ENCODE results near the gene NFKBIE.
A peak's percentile ranks its signal among the peaks of the same experiment; 100 is the strongest.

The NFKBIE gene

GRCh38 chr6:44303842-44304241, 38.5 kb upstream of the NFKBIE start:
- in situ Hi-C loops (cut with HindIII; ENCODE audit: low pct_unique_long_range_greater_than_20kb, low sequenced_read_pairs), result no loop called here
- no peak for DNase-seq (ENCODE audit: low read depth in 1 of 2, low spot score in 1 of 2)
- TF ChIP-seq JUND (IDR thresholded peaks at IDR 0.05; ENCODE audit: low read depth), result no peak

GRCh38 chr6:44302856-44303255, 37.5 kb upstream of the NFKBIE start:
- no peak for DNase-seq (ENCODE audit: low read depth in 1 of 2, low spot score in 1 of 2)
- TF ChIP-seq JUND (IDR thresholded peaks at IDR 0.05; ENCODE audit: low read depth), result no peak
- in situ Hi-C loops (cut with HindIII; ENCODE audit: low pct_unique_long_range_greater_than_20kb, low sequenced_read_pairs), result no loop called here

DNA sequence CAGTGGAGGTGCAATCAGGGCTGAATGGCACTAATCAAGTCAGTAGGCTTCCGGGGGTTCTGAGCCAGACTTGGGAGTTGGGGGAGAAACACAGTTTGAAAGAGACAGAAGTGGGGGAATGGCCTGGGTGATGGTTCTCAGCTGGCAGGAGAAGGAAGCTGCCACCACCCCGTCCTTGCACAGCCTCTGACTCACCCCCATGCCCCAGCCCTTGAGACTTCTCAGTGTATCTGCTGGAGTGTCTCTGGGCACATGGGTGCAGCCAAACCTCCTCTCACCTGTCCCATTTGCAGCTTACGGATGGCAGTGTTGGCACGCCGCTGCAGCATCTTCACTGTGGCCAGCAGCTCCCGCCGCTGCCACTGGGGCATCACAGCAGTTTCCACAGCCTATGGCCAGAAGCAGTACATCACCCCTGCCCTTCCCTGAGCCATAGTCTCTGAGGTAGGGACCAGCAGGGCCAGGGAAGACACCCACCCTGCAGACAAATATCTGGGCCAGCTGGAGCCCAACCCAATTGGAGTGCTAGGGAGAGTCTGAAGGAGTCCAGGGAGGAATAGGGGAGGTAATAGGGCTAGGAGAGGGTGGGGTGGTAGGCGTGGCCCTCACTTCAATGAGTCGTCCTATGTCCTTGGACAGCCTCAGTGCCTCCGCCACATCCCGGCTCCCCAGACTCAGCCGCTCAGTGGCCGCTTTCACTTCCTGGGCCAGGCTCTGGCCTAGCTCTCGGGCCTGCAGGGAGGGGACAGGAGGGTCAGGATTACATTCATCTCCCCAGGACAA, 36.6 kb upstream of the NFKBIE start:
- no peak for DNase-seq (ENCODE audit: low read depth in 1 of 2, low spot score in 1 of 2)
- TF ChIP-seq JUND (IDR thresholded peaks at IDR 0.05; ENCODE audit: low read depth), result no peak
- in situ Hi-C loops (cut with HindIII; ENCODE audit: low pct_unique_long_range_greater_than_20kb, low sequenced_read_pairs), result no loop called here

GRCh38 chr6:44301106-44301505, 35.8 kb upstream of the NFKBIE start:
- DNase-seq (ENCODE audit: low read depth in 1 of 2, low spot score in 1 of 2), result no peak
- in situ Hi-C loops (cut with HindIII; ENCODE audit: low pct_unique_long_range_greater_than_20kb, low sequenced_read_pairs), result no loop called here
- TF ChIP-seq JUND (IDR thresholded peaks at IDR 0.05; ENCODE audit: low read depth), result no peak

DNA sequence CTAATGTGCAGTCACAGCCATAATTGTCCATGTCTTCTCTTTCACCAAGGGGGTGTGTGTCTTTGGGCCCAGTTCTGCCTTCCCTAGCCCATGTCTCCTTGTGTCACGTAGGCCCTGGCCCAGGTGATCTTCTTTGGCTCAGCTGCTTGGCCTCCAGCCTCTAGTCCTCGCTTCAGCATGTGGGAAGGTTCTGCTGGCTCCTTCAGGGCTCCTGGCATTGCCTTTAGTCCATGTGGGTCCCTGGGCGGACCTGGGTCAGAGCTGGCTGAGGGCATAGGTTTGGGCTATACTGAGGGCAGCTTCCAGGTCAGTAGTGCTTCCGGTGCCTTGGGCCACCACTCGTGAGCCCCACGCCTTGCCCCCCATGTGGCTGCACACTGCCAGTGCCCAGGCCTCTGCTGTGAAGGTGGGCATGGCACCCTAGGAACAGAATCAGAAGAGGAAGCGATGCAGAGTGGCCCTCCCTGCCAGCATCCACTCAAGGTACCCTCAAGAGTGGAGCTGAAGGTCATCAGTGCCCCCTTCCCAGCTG, 35.0 kb upstream of the NFKBIE start:
- no peak for TF ChIP-seq JUND (IDR thresholded peaks at IDR 0.05; ENCODE audit: low read depth)
- no peak for DNase-seq (ENCODE audit: low read depth in 1 of 2, low spot score in 1 of 2)
- in situ Hi-C loops (cut with HindIII; ENCODE audit: low pct_unique_long_range_greater_than_20kb, low sequenced_read_pairs), result no loop called here

- DNase-seq (ENCODE audit: low read depth in 1 of 2, low spot score in 1 of 2), result no peak
- in situ Hi-C loops (cut with HindIII; ENCODE audit: low pct_unique_long_range_greater_than_20kb, low sequenced_read_pairs), result no loop called here
- TF ChIP-seq JUND (IDR thresholded peaks at IDR 0.05; ENCODE audit: low read depth), result no peak
Measured at GRCh38 chr6:44298864-44299263, 33.5 kb upstream of the NFKBIE start.

DNA sequence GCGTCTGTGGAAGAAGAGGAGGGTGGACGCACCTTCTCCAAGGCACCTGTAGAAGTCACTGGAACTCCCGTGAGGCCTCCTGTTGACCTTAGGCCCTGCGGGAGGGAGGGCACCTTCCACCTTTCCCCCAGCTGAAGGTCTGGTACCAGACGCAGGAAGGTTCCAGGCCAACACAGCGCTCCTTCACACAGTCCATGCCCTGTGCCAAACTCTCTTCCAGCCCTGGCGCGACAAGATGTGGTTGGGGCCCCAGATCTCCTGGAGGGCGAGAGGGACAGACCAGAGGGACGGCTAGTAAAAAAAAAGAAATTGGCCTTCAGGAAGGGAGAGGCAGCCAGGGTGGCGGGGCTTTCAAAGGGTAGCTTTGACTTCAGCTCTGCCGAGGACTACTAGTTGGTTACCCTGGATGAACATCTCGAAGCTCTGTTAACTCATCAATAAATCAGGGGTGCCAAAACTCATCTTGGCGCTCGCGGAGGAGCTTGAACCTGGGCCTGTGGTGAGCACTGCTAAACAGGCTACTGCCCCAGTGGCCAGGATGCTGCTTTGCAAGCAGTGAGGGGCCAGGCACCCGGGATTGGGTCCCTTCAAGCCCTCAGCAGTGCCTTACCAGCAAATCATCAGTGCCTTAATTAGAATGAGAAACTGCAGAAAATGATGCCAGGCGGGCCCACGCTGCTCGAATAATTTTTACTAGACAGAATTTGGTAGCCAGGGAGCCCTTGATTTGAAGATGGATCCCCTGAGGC, 32.9 kb upstream of the NFKBIE start:
- TF ChIP-seq JUND (IDR thresholded peaks at IDR 0.05; ENCODE audit: low read depth), result no peak
- in situ Hi-C loops (cut with HindIII; ENCODE audit: low pct_unique_long_range_greater_than_20kb, low sequenced_read_pairs), result no loop called here
- DNase-seq (ENCODE audit: low read depth in 1 of 2, low spot score in 1 of 2), result no peak

DNA sequence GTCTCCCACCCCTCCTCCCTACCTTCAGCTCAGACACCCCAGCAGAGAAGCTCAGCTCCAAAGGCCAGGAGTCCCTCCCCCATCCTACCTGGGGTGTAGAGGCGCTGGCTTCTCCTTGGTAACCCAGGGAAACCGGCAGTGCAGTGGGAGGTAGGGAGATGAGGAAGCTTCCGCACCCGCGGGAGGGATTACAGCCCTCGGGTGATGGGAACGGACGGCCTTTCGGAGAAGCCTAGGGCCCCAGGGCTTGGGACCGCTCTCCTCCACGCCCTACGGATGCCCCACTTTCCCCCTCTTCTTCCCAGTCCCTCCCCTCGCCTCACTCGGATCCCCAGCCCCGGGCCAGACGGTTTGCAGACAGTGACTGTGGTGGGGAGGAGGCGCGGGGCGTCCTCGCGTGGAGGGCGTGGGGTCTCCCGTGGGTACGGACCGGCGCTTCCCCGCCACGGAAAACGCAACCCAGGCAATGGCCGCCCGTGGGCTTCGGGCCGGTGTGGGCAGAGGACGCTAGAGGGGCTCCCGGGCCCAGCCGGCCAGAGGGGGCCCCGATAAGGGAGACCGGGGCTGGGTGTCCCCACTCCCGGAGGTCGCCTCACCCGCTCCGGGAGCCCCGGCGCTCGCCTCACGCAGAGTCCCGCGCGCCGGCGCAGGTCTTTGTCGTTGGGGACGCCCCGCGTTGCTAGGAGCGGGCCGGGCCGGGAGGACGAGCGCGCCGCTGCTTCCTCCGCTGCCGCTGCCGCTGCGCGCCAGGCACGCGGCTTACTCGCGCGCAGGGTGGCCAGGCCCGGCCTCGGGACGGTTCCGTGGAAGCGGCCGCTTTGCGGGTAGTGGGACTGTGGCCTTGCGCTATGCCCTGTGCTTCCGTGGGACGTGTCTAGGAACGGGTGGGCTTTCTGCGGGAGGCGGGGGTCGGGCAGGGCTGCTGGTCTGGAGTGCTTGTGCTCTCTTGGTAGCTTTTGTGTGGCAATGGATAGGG, 32.0 kb upstream of the NFKBIE start:
- DNase-seq (ENCODE audit: low read depth in 1 of 2, low spot score in 1 of 2), result peak; percentile 57 to 60
- in situ Hi-C loops (cut with HindIII; ENCODE audit: low pct_unique_long_range_greater_than_20kb, low sequenced_read_pairs), result no loop called here
- no peak for TF ChIP-seq JUND (IDR thresholded peaks at IDR 0.05; ENCODE audit: low read depth)

DNA sequence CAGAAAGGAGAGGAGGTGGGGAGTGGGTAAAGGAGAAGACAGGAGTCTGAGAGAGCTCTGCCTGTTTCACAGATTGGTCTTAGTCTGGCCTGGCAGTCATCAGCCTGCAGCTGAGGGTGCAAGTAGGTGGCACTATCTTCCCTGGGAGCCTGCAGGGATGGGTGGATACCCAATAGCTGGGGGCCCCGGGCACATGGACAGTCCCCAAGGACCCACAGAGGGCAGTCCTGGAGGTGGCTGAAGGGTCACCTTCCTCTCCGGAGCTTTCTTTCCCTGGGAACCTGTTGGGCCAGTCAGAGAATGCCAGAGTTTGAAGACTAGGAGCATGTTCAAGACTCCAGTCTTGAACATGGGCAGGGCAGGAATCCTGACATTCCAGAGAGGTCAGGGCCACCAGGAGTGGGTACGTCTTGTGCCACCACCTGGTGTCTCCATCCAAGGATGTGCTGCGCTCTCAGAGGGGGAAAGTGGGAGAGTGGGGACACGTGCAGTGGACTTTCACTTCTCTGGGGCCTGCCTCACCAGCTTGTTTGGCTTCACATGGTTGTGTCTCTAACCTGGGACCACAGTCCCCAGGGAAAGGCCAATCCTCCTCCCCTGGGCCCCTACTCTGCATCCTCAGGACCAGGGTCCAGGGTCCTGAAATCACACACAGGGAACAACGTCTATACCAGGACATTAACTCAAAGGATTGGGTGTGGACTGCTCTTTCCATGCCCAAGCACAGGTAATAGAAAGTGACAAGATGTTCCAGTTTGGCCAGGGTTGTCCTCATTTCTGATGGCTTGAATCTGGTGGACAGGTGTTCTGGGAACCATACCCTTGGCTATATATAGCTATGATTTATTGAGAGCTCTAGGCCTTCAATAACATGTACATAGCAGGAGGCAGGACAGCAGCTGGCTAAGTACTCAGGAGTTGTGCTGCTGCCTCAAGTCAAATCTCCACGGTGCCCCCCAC, 29.8 kb upstream of the NFKBIE start:
- in situ Hi-C loops (cut with HindIII; ENCODE audit: low pct_unique_long_range_greater_than_20kb, low sequenced_read_pairs), result no loop called here
- no peak for TF ChIP-seq JUND (IDR thresholded peaks at IDR 0.05; ENCODE audit: low read depth)
- DNase-seq (ENCODE audit: low read depth in 1 of 2, low spot score in 1 of 2), result no peak

DNA sequence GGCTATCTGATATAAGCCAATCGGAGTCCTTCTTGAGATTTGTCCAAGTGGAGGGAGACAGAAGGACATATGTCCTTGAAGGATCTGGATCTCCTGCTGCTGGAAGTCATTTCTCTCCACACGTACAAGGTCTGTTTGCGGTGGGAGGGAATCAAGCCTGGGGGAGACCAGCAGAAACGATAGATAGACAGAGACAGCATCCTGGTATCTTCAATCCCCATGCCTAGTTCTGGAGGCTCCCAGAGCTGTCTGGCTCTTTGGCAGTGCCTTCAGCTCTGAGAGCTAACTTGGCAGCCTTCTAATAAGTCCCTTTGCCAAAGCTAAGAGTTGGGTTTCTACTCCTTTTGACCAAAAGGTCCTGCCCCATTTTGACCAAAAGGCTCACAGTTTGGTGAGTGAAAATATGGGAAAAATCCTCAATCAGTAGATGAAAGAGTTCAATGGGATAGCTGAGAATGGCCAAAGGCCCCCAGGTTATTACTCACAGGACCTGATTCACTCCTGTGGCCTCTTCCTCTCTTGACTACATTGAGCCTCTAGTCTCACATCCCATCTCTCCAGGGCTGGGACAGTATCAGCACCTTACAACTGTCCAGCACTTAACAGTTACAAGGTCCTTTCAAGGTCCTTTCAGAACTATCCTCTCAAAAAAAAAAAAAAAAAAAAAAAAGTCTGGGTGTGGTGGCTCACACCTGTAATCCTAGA, 27.5 kb upstream of the NFKBIE start:
- in situ Hi-C loops (cut with HindIII; ENCODE audit: low pct_unique_long_range_greater_than_20kb, low sequenced_read_pairs), result no loop called here
- DNase-seq (ENCODE audit: low read depth in 1 of 2, low spot score in 1 of 2), result no peak
- no peak for TF ChIP-seq JUND (IDR thresholded peaks at IDR 0.05; ENCODE audit: low read depth)

DNA sequence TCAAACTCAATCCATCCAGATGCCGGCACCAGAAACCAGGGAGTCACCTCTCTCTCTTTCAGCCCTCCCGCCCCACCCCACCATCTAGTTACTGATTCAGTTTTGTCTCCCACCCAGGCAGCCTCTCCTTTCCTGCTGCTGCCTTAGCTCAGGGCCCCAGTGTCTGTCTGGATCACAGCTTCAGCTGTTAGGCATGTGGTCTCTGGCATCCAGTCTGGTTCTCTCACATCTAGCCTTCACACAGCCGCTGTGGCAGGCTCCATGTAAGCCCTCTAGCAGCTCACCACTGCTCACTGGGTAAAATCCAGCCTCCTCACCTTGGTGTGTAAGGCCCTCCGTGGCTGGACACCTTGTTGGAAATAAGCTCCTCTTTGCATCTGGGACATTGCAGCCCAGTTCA, 26.5 kb upstream of the NFKBIE start:
- DNase-seq (ENCODE audit: low read depth in 1 of 2, low spot score in 1 of 2), result no peak
- in situ Hi-C loops (cut with HindIII; ENCODE audit: low pct_unique_long_range_greater_than_20kb, low sequenced_read_pairs), result no loop called here
- TF ChIP-seq JUND (IDR thresholded peaks at IDR 0.05; ENCODE audit: low read depth), result no peak
